Hepatocyte (in vitro differentiated cells): ENCODE data around the gene CERK.

Source experiments
- CTCF ChIP-seq: fragments of 200-600 bp; sonication (generic); IDR thresholded peaks from 2 replicates; pipeline ENCODE4 v1.5.1; 2016; ENCODE audit warnings: antibody characterized with exemption, mild to moderate bottlenecking; ENCODE audit not compliant: poor library complexity
- EZH2 ChIP-seq: fragments of 200-600 bp; sonication (generic); IDR thresholded peaks from 2 replicates; pipeline ENCODE4 v1.6.1; 2016; ENCODE audit warnings: antibody characterized with exemption, mild to moderate bottlenecking, borderline replicate concordance
- EZH2phosphoT487 ChIP-seq: fragments of 200-600 bp; sonication (generic); IDR thresholded peaks from one replicate; pipeline ENCODE4 v1.6.1; 2018; ENCODE audit warnings: antibody characterized with exemption, mild to moderate bottlenecking, low read depth, moderate library complexity; ENCODE audit not compliant: unreplicated experiment, severe bottlenecking

GRCh38 chr22:46766611-46767010 lies 28.6 kb upstream of the CERK start:
- TF ChIP-seq CTCF (no peak), EZH2phosphoT487 (no peak), EZH2 (no peak)
